ENCODE measurements around the gene RUNX2.

GRCh38 chr6:45478240-45478639 is 150.1 kb downstream of the RUNX2 start:
- TF ChIP-seq, protein P1, sequence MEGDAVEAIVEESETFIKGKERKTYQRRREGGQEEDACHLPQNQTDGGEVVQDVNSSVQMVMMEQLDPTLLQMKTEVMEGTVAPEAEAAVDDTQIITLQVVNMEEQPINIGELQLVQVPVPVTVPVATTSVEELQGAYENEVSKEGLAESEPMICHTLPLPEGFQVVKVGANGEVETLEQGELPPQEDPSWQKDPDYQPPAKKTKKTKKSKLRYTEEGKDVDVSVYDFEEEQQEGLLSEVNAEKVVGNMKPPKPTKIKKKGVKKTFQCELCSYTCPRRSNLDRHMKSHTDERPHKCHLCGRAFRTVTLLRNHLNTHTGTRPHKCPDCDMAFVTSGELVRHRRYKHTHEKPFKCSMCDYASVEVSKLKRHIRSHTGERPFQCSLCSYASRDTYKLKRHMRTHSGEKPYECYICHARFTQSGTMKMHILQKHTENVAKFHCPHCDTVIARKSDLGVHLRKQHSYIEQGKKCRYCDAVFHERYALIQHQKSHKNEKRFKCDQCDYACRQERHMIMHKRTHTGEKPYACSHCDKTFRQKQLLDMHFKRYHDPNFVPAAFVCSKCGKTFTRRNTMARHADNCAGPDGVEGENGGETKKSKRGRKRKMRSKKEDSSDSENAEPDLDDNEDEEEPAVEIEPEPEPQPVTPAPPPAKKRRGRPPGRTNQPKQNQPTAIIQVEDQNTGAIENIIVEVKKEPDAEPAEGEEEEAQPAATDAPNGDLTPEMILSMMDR (IDR thresholded peaks at IDR 0.05 in 2 of 3, conservative IDR thresholded peaks at IDR 0.05 in 1 of 3; ENCODE audit: control insufficient read depth in 2 of 3, extremely low read depth in 1 of 3, insufficient read depth in 1 of 3, low read depth in 3 of 3, low read length in 3 of 3): no peak
- TF ChIP-seq POLR2A (IDR thresholded peaks at IDR 0.05; ENCODE audit: low read depth, low read length): no peak
- TF ChIP-seq, protein P2, sequence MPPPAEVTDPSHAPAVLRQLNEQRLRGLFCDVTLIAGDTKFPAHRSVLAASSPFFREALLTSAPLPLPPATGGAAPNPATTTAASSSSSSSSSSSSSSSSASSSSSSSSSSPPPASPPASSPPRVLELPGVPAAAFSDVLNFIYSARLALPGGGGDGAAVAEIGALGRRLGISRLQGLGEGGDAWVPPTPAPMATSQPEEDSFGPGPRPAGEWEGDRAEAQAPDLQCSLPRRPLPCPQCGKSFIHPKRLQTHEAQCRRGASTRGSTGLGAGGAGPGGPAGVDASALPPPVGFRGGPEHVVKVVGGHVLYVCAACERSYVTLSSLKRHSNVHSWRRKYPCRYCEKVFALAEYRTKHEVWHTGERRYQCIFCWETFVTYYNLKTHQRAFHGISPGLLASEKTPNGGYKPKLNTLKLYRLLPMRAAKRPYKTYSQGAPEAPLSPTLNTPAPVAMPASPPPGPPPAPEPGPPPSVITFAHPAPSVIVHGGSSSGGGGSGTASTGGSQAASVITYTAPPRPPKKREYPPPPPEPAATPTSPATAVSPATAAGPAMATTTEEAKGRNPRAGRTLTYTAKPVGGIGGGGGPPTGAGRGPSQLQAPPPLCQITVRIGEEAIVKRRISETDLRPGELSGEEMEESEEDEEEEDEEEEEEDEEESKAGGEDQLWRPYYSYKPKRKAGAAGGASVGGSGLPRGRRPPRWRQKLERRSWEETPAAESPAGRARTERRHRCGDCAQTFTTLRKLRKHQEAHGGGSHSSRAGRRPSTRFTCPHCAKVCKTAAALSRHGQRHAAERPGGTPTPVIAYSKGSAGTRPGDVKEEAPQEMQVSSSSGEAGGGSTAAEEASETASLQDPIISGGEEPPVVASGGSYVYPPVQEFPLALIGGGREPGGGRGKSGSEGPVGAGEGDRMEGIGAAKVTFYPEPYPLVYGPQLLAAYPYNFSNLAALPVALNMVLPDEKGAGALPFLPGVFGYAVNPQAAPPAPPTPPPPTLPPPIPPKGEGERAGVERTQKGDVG (CRISPR knock-in tag; IDR thresholded peaks at IDR 0.05): no peak
- TF ChIP-seq HDGF (IDR thresholded peaks at IDR 0.05): no peak
- TF ChIP-seq POLR2AphosphoS5 (IDR thresholded peaks at IDR 0.05; ENCODE audit: low read length): no peak
- TF ChIP-seq, protein P3, sequence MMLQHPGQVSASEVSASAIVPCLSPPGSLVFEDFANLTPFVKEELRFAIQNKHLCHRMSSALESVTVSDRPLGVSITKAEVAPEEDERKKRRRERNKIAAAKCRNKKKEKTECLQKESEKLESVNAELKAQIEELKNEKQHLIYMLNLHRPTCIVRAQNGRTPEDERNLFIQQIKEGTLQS (IDR thresholded peaks at IDR 0.05; ENCODE audit: borderline replicate concordance, extremely low read depth, low read depth, low read length): no peak
